ENCODE data around the gene AVEN. TPM values are rescaled to one million over a fixed set of nuclear protein-coding genes. Genes with fewer than 3 reads are reported as not detected.

The AVEN gene
- total RNA-seq, 6 experiments from 2014 or later, result 24.9 to 33.6 (median 27.1) TPM

DNA sequence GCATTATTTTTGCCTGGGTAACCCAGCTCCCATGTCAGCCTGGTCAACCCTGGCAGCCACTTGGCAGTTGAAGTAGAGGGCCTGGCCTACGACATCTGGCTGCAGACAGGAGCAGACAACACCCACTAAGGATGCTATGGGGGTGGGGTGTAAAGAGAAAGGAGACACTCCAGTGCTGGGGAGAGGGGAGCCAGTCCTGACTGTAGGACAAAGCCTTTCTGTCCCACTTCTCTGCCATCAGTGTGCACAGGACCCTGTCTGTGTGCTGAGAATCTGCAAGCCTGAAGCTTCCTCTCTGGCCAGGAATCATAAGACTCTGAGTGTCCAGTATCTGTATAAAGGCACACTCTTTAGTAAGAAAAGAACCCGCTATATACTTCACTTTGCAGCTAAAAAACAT lies 167.0 kb downstream of the AVEN start:
- no peak for DNase-seq
- no peaks in the 10 kb centered on the region; the same call in 1 of the 2 replicates for H3K36me3 Mint-ChIP-seq (ENCODE audit: low read depth)
- no peaks in the 10 kb centered on the region for H3K9me3 Mint-ChIP-seq
- no peaks in the 10 kb centered on the region; the same call in 1 of the 2 replicates for H3K27me3 Mint-ChIP-seq (ENCODE audit: insufficient read depth)
- no peaks in the 10 kb centered on the region; the same call in 1 of the 2 replicates for H3K4me1 Mint-ChIP-seq (ENCODE audit: low read depth)
- TF ChIP-seq CTCF (IDR thresholded peaks at IDR 0.05), result no peak
- H3K4me3 Mint-ChIP-seq, result no peak overlapping the region
- H3K27ac Mint-ChIP-seq, result no peak overlapping the region

GRCh38 chr15:33866101-33866737 lies 172.8 kb downstream of the AVEN start:
- H3K27me3 Mint-ChIP-seq (ENCODE audit: insufficient read depth), result no peaks in the 10 kb centered on the region; the same call in 1 of the 2 replicates
- no peak overlapping the region for H3K27ac Mint-ChIP-seq
- no peak for DNase-seq
- no peaks in the 10 kb centered on the region for H3K9me3 Mint-ChIP-seq
- peaks cover 13% of the 10 kb centered on the region for H3K4me1 Mint-ChIP-seq (ENCODE audit: low read depth)
- peaks cover 17% of the 10 kb centered on the region for H3K36me3 Mint-ChIP-seq (ENCODE audit: low read depth)
- no peak for TF ChIP-seq CTCF (IDR thresholded peaks at IDR 0.05)
- no peak overlapping the region for H3K4me3 Mint-ChIP-seq

DNA sequence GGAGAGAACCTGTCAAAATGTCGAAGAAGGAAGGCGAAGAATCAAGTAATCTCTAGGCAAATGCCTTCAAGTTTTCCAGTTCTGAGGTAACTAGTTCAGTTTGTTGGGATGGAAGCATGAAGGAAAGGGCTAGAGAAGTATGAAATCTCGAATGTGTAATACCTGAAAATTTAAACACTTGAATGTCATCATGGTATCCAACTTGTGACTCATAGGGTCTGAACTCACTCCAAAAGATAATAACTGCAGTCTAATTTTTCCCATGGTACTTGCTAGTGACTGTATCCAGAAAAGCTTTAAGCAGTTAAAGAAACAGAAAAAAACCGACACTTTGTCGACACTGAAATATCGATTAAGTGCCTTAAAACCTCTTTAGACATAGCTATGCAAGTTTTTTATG lies 173.6 kb downstream of the AVEN start:
- H3K36me3 Mint-ChIP-seq (ENCODE audit: low read depth), result peaks cover 17% of the 10 kb centered on the region

GRCh38 chr15:33864360-33865075 lies 174.5 kb downstream of the AVEN start:
- Mint-ChIP-seq H3K4me1 (ENCODE audit: low read depth) (peaks cover 13% of the 10 kb centered on the region), H3K4me3 (no peak overlapping the region), H3K36me3 (ENCODE audit: low read depth) (peaks cover 17% of the 10 kb centered on the region), H3K9me3 (no peaks in the 10 kb centered on the region), H3K27me3 (ENCODE audit: insufficient read depth) (no peaks in the 10 kb centered on the region; the same call in 1 of the 2 replicates), H3K27ac (no peak overlapping the region)
- no peak for DNase-seq
- TF ChIP-seq CTCF (IDR thresholded peaks at IDR 0.05), result no peak

More for the DNA sequence above, 173.6 kb downstream of the AVEN start:
- peaks cover 13% of the 10 kb centered on the region for H3K4me1 Mint-ChIP-seq (ENCODE audit: low read depth)
- no peaks in the 10 kb centered on the region; the same call in 1 of the 2 replicates for H3K27me3 Mint-ChIP-seq (ENCODE audit: insufficient read depth)
- DNase-seq, result peak; percentile 38
- no peak for TF ChIP-seq CTCF (IDR thresholded peaks at IDR 0.05)
- H3K27ac Mint-ChIP-seq, result no peak overlapping the region
- H3K9me3 Mint-ChIP-seq, result no peaks in the 10 kb centered on the region
- no peak overlapping the region for H3K4me3 Mint-ChIP-seq

- Mint-ChIP-seq H3K27ac (no peak overlapping the region), H3K9me3 (no peaks in the 10 kb centered on the region), H3K36me3 (ENCODE audit: low read depth) (peaks cover 21% of the 10 kb centered on the region), H3K4me3 (no peak overlapping the region), H3K4me1 (ENCODE audit: low read depth) (peaks cover 9% of the 10 kb centered on the region), H3K27me3 (ENCODE audit: insufficient read depth) (no peaks in the 10 kb centered on the region; the same call in 1 of the 2 replicates)
- TF ChIP-seq CTCF (IDR thresholded peaks at IDR 0.05), result no peak
- no peak for DNase-seq
These were observed 178.2 kb downstream of the AVEN start for GRCh38 chr15:33860754-33861153.
